Measurements from ENCODE around the gene F7.

F7 gene

DNA sequence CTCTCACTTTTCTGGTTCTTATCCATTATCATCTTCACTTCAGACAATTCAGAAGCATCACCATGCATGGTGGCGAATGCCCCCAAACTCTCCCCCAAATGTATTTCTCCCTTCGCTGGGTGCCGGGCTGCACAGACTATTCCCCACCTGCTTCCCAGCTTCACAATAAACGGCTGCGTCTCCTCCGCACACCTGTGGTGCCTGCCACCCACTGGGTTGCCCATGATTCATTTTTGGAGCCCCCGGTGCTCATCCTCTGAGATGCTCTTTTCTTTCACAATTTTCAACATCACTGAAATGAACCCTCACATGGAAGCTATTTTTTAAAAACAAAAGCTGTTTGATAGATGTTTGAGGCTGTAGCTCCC, 14.2 kb downstream of the F7 start:
- DNase-seq = no peak

DNA sequence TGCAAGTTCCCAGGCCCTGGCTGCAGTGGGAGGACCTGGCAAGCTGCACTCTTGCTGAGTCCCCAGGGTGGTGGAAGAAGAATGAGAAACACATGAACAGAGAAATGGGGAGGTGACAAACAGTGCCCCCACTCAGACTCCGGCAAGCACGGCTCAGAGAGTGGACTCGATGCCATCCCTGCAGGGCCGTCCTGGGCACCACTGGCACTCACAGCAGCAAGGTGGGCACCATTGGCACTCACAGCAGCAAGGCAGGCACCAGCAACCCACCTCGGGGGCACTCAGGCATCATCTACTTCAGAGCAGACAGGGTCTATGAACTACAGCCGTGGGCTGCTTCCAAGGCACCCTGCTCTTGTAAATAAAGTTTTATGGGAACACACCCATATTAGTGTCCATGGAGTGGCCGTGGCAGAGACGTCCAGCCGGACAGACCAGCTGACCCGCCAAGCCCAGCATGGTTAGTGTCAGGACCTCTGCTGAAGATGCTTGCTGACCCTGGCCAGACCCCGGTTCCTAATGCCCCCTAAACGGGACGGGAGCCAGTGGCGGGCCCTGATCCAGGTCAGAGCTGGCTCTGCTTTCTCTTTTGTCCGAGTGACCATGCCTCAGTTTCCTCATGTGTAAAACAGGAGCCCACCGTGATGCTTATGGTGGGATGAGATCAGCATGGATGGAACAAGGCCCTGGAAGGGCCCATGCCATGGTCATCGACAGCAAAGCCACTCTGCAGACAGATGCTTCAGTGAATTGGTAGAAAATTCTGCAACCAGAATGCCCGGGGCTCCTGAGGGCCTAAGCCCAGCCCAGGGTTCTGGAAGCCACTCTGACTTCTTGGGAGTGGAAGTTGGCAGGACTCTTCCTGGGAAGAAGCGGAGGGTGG, 14.9 kb downstream of the F7 start:
- DNase-seq = no peak

GRCh38 chr13:113121183-113121927, 15.8 kb downstream of the F7 start:
- no peak for DNase-seq

GRCh38 chr13:113121928-113122471, 16.4 kb downstream of the F7 start:
- no peak for DNase-seq

DNA sequence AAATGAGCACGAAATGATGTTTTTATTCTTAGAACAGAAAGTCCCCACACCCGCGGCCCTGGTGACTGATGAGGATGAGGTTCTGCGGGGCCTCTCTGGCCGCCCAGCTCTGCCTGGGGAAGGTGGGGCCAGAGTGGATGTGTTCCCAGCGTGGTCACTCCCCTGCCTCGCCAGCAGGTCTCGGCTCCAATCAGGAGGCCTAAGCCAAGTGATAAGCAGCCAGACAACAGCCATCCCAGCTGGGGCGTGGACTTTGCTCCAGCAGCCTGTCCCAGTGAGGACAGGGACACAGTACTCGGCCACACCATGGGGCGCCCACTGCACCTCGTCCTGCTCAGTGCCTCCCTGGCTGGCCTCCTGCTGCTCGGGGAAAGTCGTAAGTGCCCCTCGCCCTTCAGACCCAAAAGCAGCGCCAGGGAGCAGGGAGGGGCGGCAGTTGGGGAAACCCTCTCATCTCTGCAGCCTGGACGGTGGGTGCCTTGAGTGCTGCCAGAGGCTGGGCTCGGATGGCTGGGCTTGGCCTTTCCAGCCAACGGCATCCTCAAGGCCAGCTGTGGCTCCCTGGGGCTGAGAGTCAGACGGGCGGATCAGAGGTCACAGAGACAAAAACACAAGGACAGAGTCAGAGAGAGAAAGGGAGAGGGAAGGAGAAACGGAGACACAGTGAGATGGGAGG, 17.1 kb downstream of the F7 start, which contains the start of gene F10:
F10 (plus strand) TSS at position 250 of the 676 bp plus-strand sequence; CDS start at position 307, 57 bp downstream.
- no peak for DNase-seq

GRCh38 chr13:113123226-113124201, 17.9 kb downstream of the F7 start:
- DNase-seq = no peak

DNA sequence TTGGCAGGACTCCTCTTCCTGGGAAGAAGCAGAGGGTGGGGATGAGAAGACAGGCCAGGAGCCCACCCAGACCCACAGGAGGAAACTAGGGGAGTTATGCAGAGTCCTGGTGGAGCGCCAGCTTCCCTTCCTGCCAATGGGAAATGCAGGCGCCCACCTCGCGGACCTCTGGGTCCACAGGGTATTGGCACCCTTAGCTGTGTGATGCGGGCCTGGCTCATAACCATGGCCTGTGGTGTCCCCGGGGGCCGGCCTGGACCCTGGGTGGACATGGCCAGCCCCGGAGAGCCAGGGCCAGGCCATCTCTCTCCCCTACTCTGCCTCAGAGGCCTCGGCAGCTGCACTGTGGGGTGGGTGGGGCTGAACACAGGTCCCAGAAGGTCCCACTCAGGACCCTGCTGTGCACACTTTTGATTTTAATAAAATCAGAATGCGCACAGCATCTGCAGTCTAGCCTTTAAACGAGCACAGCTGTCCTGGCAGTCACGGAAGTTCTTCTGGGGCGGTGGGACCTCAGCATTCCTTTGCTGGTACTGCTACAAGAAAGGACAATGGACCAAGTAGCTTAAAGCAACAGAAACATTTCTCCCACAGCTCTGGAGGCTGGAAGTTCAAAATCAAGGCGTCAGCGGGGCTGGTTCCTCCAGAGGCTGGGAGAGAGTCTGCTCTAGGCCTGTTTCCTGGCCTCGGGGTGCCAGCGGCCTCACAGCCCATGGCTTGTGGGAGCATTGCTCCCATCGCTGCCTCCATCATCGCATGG, 18.8 kb downstream of the F7 start:
- no peak for DNase-seq

GRCh38 chr13:113125506-113126264, 20.1 kb downstream of the F7 start:
- DNase-seq = no peak

- no peak for DNase-seq
Observed at GRCh38 chr13:113126265-113127150, 20.9 kb downstream of the F7 start.

DNA sequence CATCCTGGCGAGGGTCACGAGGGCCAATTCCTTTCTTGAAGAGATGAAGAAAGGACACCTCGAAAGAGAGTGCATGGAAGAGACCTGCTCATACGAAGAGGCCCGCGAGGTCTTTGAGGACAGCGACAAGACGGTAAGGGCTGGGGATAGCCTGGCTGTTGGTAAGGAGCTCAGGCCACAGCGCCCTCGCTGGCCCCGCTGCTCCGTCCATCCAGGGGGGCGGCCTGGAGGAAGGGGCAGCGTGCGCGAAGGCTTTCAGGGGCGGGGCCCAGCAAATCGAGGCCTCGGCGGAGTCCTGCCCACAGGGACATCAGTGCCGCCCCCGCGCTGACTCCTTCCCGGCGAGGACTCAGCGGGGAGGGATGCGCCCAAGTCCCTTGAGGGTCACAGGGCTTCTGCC, 23.9 kb downstream of the F7 start:
- DNase-seq = no peak

GRCh38 chr13:113129921-113130750, 24.5 kb downstream of the F7 start:
- no peak for DNase-seq

GRCh38 chr13:113135281-113135760, 29.7 kb downstream of the F7 start:
- no peak for DNase-seq

DNA sequence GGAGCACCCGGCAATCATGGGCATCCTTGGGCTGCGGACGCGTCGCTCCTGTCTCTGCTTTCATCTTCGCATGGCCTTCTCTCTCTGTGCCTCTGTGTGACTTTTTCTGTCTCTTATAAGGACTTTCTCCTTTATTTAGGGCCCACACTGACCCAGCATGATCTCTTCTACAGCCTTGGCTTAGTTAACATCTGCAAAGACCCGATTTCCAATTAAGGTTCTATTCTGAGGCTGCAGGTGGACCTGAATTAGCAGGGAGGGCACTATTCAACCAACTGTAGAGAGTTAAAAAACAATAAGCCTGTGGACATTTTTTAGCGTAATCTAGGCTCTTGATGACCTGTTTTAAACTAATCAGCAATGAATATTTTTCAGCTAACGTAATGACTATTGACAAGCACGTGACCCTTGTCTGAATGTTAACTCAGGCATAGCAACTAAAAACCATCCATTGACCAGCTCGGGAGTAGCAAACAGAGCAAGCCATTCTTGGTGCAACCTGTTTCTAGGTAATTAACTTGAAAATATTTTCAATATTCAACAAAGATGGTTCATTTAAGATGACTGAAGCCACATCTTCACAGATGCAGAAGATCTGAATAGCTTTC, 32.2 kb downstream of the F7 start:
- no peak for DNase-seq

DNA sequence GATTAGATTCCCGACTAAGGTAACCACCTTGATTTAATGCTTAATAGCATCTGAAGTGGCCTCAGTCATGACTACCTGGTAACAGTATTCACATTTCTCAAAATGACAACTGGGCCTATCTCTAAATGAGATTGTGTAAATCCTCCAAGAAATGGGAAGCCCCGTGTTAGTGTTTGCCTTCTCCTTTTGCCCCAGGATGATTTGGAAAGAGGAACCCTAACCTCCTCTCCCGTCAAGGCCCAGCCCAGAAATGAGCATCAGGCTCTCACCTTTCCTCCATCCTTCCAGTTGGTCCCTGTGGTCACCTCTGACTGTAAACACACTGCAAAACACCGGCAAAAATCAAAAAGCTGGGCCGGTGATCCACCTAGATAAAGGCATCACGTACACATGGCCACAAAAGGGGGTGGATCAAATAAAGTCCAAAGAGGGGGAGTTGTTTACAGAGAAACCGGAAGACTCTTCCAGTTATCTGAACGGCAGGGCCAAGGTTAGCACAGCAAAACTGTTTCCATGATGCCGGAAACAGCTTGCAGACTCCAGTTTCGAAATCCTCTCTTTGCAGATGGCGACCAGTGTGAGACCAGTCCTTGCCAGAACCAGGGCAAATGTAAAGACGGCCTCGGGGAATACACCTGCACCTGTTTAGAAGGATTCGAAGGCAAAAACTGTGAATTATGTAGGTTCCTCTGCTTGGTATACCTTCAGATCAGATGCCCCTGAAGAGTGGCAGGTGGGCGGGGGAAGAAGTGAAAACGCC, 33.4 kb downstream of the F7 start:
- no peak for DNase-seq

DNA sequence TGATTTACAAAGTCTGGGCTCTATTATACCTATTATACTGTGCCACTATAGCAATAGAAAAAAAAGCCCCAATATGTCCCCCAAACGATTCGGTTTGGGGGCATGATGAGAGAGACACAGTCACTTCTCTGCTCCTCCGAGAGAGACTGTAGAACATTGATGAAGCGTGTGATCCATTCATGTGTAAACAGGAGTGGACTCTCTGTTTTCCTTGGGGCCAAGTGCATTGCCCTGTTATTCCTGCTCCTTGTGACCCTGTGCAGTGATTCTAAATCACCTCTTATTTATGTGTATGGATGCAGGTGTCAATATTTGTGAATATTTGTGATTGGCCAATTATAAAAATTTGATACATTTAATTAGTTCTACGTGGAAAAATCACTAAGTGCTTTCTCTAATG, 34.0 kb downstream of the F7 start:
- DNase-seq = no peak

- DNase-seq = no peak
Observed at GRCh38 chr13:113140677-113141600, 35.3 kb downstream of the F7 start.
